ENCODE measurements around the gene MID1. TPM values are rescaled to one million over a fixed set of nuclear protein-coding genes. Genes with fewer than 3 reads are reported as not detected.

MID1 gene
- total RNA-seq, 5 donors from 2014 or later (not counting 1 experiment from before 2014, with no cell fraction given) = 0.09 to 0.29 (median 0.10) TPM; not detected in 2

DNA sequence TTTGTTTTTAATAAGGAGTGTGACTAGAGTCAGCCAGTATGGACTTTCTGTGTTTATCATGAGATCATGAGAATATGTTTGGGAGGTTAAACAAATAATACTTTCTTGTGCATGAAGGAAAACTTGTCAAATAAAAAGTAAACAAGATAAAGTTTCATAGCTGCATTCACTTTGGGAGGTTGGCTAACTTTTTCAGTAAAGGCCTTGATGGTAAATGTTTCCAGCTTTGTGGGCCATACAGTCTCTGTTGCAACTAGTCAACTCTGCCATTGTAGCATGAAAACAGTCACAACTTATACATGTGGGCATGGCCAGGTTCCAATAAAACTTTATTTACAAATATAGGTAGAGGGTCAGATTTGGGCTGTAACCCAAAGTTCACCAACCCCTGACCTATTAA, 150.4 kb downstream of the MID1 start:
- ChIA-PET CTCF (no interaction called here), POLR2A (no interaction called here)
- no peaks in the 10 kb centered on the region for H3K9me3 ChIP-seq
- H3K4me3 ChIP-seq (ENCODE audit: control insufficient read depth in 1 of 2, extremely low read depth in 1 of 2, low read length in 1 of 2) = no peak overlapping the region
- H3K27ac Mint-ChIP-seq = no peak overlapping the region
- H3K27me3 ChIP-seq (replicated peaks in 1 of 2; ENCODE audit: control insufficient read depth in 2 of 2, extremely low read depth in 1 of 2, insufficient read depth in 2 of 2, low read length in 1 of 2) = no peaks in the 10 kb centered on the region
- DNase-seq (no peak), ATAC-seq (replicated peaks in 1 of 4) (no peak)
- no peak overlapping the region for H3K27ac ChIP-seq (ENCODE audit: low read length)
- H3K36me3 ChIP-seq (ENCODE audit: control insufficient read depth in 2 of 2, extremely low read depth in 1 of 2, insufficient read depth in 1 of 2, low read length in 1 of 2) = no peaks in the 10 kb centered on the region
- no peaks in the 10 kb centered on the region for H3K9me3 Mint-ChIP-seq
- H3K27me3 Mint-ChIP-seq = peaks cover 0 to 3% of the 10 kb centered on the region in 2 donors
- H3K4me1 Mint-ChIP-seq = no peaks in the 10 kb centered on the region
- H3K4me1 ChIP-seq (ENCODE audit: control insufficient read depth in 1 of 2, extremely low read depth in 1 of 2, insufficient read depth in 2 of 2, low read length in 2 of 2) = no peaks in the 10 kb centered on the region
- no peak overlapping the region for H3K4me3 Mint-ChIP-seq
- no peaks in the 10 kb centered on the region for H3K36me3 Mint-ChIP-seq

- 13% methylated on average over 3 of the region's 3 CpGs for WGBS (ENCODE audit: insufficient coverage)
- POLR2A ChIA-PET = no interaction called here
- CTCF ChIA-PET = no interaction called here
- no peak for DNase-seq
- no peaks in the 10 kb centered on the region for H3K36me3 Mint-ChIP-seq
- H3K4me1 ChIP-seq (ENCODE audit: control insufficient read depth in 1 of 2, extremely low read depth in 1 of 2, insufficient read depth in 2 of 2, low read length in 2 of 2) = no peaks in the 10 kb centered on the region
- H3K27me3 Mint-ChIP-seq = peaks cover 0 to 3% of the 10 kb centered on the region in 2 donors
- no peaks in the 10 kb centered on the region for H3K27me3 ChIP-seq (replicated peaks in 1 of 2; ENCODE audit: control insufficient read depth in 2 of 2, extremely low read depth in 1 of 2, insufficient read depth in 2 of 2, low read length in 1 of 2)
- H3K9me3 Mint-ChIP-seq = no peaks in the 10 kb centered on the region
- no peak overlapping the region for H3K4me3 ChIP-seq (ENCODE audit: control insufficient read depth in 1 of 2, extremely low read depth in 1 of 2, low read length in 1 of 2)
- ATAC-seq (replicated peaks in 1 of 4) = no peak
- H3K27ac Mint-ChIP-seq = no peak overlapping the region
- H3K9me3 ChIP-seq = no peaks in the 10 kb centered on the region
- no peaks in the 10 kb centered on the region for H3K36me3 ChIP-seq (ENCODE audit: control insufficient read depth in 2 of 2, extremely low read depth in 1 of 2, insufficient read depth in 1 of 2, low read length in 1 of 2)
- H3K27ac ChIP-seq (ENCODE audit: low read length) = no peak overlapping the region
- H3K4me3 Mint-ChIP-seq = no peak overlapping the region
- H3K4me1 Mint-ChIP-seq = no peaks in the 10 kb centered on the region
These were observed 152.6 kb downstream of the MID1 start for GRCh38 chrX:10467793-10468192.

GRCh38 chrX:10465254-10465653, 155.1 kb downstream of the MID1 start:
- no peaks in the 10 kb centered on the region for H3K9me3 Mint-ChIP-seq
- WGBS (ENCODE audit: insufficient coverage) = no CpG with 5 or more reads among the region's 2 CpGs

DNA sequence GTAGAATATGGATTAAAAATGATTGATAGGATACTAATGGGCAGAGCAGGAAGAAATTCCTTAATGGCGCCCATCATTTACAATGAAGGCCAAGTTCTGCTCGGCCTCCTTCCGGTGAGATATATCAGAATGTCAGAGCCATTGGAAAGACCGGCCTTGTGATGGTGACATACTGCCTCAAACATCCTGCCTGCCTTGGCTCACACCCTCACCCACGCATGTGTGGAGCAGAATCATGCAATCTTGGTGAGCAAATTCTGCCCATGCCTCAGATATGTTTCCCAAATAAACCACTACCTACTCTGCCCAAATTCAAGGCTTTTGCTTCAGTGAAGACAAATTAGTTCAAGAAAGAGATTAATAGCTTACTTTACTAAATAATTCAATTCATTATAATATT, 163.3 kb downstream of the MID1 start:
- DNase-seq (no peak), ATAC-seq (replicated peaks in 1 of 4) (no peak)
- WGBS (ENCODE audit: insufficient coverage) = 80% methylated on average over 1 of the region's 5 CpGs
- H3K4me3 Mint-ChIP-seq = no peak overlapping the region
- Histone ChIP-seq H3K4me1 (ENCODE audit: control insufficient read depth in 1 of 2, extremely low read depth in 1 of 2, insufficient read depth in 2 of 2, low read length in 2 of 2) (no peaks in the 10 kb centered on the region), H3K4me3 (ENCODE audit: control insufficient read depth in 1 of 2, extremely low read depth in 1 of 2, low read length in 1 of 2) (no peak overlapping the region), H3K27me3 (replicated peaks in 1 of 2; ENCODE audit: control insufficient read depth in 2 of 2, extremely low read depth in 1 of 2, insufficient read depth in 2 of 2, low read length in 1 of 2) (no peaks in the 10 kb centered on the region), H3K36me3 (ENCODE audit: control insufficient read depth in 2 of 2, extremely low read depth in 1 of 2, insufficient read depth in 1 of 2, low read length in 1 of 2) (no peaks in the 10 kb centered on the region), H3K27ac (ENCODE audit: low read length) (no peak overlapping the region), H3K9me3 (no peaks in the 10 kb centered on the region)
- H3K9me3 Mint-ChIP-seq = peaks cover 4 to 10% (median 7%) of the 10 kb centered on the region in 3 donors
- H3K4me1 Mint-ChIP-seq = no peaks in the 10 kb centered on the region
- H3K36me3 Mint-ChIP-seq = no peaks in the 10 kb centered on the region
- H3K27ac Mint-ChIP-seq = no peak overlapping the region
- ChIA-PET POLR2A (no interaction called here), CTCF (no interaction called here)
- H3K27me3 Mint-ChIP-seq = no peaks in the 10 kb centered on the region

More at GRCh38 chrX:10465254-10465653, 155.1 kb downstream of the MID1 start:
- POLR2A ChIA-PET = no interaction called here
- no peaks in the 10 kb centered on the region for H3K27me3 ChIP-seq (replicated peaks in 1 of 2; ENCODE audit: control insufficient read depth in 2 of 2, extremely low read depth in 1 of 2, insufficient read depth in 2 of 2, low read length in 1 of 2)
- H3K36me3 Mint-ChIP-seq = no peaks in the 10 kb centered on the region
- H3K9me3 ChIP-seq = no peaks in the 10 kb centered on the region
- H3K27ac Mint-ChIP-seq = no peak overlapping the region
- ATAC-seq (replicated peaks in 1 of 4) (no peak), DNase-seq (no peak)
- H3K27me3 Mint-ChIP-seq = no peaks in the 10 kb centered on the region
- no peak overlapping the region for H3K4me3 ChIP-seq (ENCODE audit: control insufficient read depth in 1 of 2, extremely low read depth in 1 of 2, low read length in 1 of 2)
- H3K27ac ChIP-seq (ENCODE audit: low read length) = no peak overlapping the region
- CTCF ChIA-PET = no interaction called here
- no peaks in the 10 kb centered on the region for H3K36me3 ChIP-seq (ENCODE audit: control insufficient read depth in 2 of 2, extremely low read depth in 1 of 2, insufficient read depth in 1 of 2, low read length in 1 of 2)
- no peaks in the 10 kb centered on the region for H3K4me1 Mint-ChIP-seq
- H3K4me3 Mint-ChIP-seq = no peak overlapping the region
- no peaks in the 10 kb centered on the region for H3K4me1 ChIP-seq (ENCODE audit: control insufficient read depth in 1 of 2, extremely low read depth in 1 of 2, insufficient read depth in 2 of 2, low read length in 2 of 2)

DNA sequence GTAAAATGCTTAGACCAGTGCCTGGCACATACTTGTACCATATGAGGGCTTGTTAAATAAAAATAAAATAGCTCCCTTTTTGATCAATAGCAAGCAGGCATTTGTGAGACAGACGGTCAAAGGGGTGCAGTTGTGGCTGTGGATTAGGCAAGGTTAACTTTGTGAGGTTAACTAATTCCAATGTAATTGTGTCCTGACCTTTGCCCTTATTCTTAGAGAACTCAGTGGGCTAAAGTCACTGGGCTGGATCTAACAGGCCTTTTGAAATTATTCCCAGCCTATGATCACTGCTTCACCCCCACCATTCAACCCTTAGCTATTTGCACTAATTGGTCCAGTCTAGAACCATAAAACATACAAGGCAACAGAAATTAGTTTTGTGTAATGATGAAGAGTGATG, 166.4 kb downstream of the MID1 start:
- ATAC-seq (replicated peaks in 1 of 4) = no peak
- Histone ChIP-seq H3K9me3 (no peaks in the 10 kb centered on the region), H3K4me1 (ENCODE audit: control insufficient read depth in 1 of 2, extremely low read depth in 1 of 2, insufficient read depth in 2 of 2, low read length in 2 of 2) (no peaks in the 10 kb centered on the region), H3K27ac (ENCODE audit: low read length) (no peak overlapping the region), H3K4me3 (ENCODE audit: control insufficient read depth in 1 of 2, extremely low read depth in 1 of 2, low read length in 1 of 2) (no peak overlapping the region), H3K27me3 (replicated peaks in 1 of 2; ENCODE audit: control insufficient read depth in 2 of 2, extremely low read depth in 1 of 2, insufficient read depth in 2 of 2, low read length in 1 of 2) (no peaks in the 10 kb centered on the region), H3K36me3 (ENCODE audit: control insufficient read depth in 2 of 2, extremely low read depth in 1 of 2, insufficient read depth in 1 of 2, low read length in 1 of 2) (no peaks in the 10 kb centered on the region)
- H3K27ac Mint-ChIP-seq = no peak overlapping the region
- ChIA-PET CTCF (no interaction called here), POLR2A (no interaction called here)
- peaks cover 4 to 10% (median 7%) of the 10 kb centered on the region in 3 donors for H3K9me3 Mint-ChIP-seq
- no peak overlapping the region for H3K4me3 Mint-ChIP-seq
- H3K4me1 Mint-ChIP-seq = no peaks in the 10 kb centered on the region
- no peaks in the 10 kb centered on the region for H3K27me3 Mint-ChIP-seq
- DNase-seq = no peak
- WGBS (ENCODE audit: insufficient coverage) = no CpG with 5 or more reads among the region's 1 CpG
- H3K36me3 Mint-ChIP-seq = no peaks in the 10 kb centered on the region

DNA sequence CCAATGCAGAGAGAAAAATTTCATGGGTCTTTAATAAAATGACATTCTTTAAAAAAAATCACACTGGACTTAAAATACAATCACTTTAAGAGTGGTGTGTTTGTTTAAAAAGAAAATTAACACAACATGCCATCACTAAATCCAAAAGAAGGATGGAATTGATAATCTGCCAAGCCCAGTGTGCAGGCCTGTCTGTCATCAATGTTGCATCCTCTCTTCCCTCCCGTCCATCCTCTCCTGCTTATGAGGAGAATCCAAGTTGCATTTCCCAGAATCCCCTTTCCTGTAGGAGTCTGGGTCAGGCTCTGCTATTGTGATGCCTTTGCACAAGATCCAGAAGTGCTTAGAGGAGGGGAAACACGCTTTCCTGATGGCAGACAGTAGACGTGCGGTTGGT, 169.4 kb downstream of the MID1 start:
- no peaks in the 10 kb centered on the region for H3K27me3 Mint-ChIP-seq
- 83% methylated on average over 3 of the region's 4 CpGs for WGBS (ENCODE audit: insufficient coverage)
- Histone ChIP-seq H3K27ac (ENCODE audit: low read length) (no peak overlapping the region), H3K9me3 (no peaks in the 10 kb centered on the region), H3K4me3 (ENCODE audit: control insufficient read depth in 1 of 2, extremely low read depth in 1 of 2, low read length in 1 of 2) (no peak overlapping the region), H3K27me3 (replicated peaks in 1 of 2; ENCODE audit: control insufficient read depth in 2 of 2, extremely low read depth in 1 of 2, insufficient read depth in 2 of 2, low read length in 1 of 2) (no peaks in the 10 kb centered on the region), H3K4me1 (ENCODE audit: control insufficient read depth in 1 of 2, extremely low read depth in 1 of 2, insufficient read depth in 2 of 2, low read length in 2 of 2) (no peaks in the 10 kb centered on the region), H3K36me3 (ENCODE audit: control insufficient read depth in 2 of 2, extremely low read depth in 1 of 2, insufficient read depth in 1 of 2, low read length in 1 of 2) (no peaks in the 10 kb centered on the region)
- ChIA-PET POLR2A (no interaction called here), CTCF (no interaction called here)
- DNase-seq (no peak), ATAC-seq (replicated peaks in 1 of 4) (no peak)
- peaks cover 4 to 7% (median 7%) of the 10 kb centered on the region in 3 donors for H3K9me3 Mint-ChIP-seq
- no peaks in the 10 kb centered on the region for H3K4me1 Mint-ChIP-seq
- H3K36me3 Mint-ChIP-seq = no peaks in the 10 kb centered on the region
- no peak overlapping the region for H3K27ac Mint-ChIP-seq
- no peak overlapping the region for H3K4me3 Mint-ChIP-seq

GRCh38 chrX:10450229-10450958, 170.0 kb downstream of the MID1 start:
- H3K27ac Mint-ChIP-seq = no peak overlapping the region
- no peak overlapping the region for H3K4me3 ChIP-seq (ENCODE audit: control insufficient read depth in 1 of 2, extremely low read depth in 1 of 2, low read length in 1 of 2)
- WGBS (ENCODE audit: insufficient coverage) = 77% methylated on average over 2 of the region's 5 CpGs
- no peak overlapping the region for H3K27ac ChIP-seq (ENCODE audit: low read length)
- no peaks in the 10 kb centered on the region for H3K9me3 ChIP-seq
- H3K36me3 ChIP-seq (ENCODE audit: control insufficient read depth in 2 of 2, extremely low read depth in 1 of 2, insufficient read depth in 1 of 2, low read length in 1 of 2) = no peaks in the 10 kb centered on the region
- no peak for DNase-seq
- ChIA-PET POLR2A (no interaction called here), CTCF (no interaction called here)
- H3K4me3 Mint-ChIP-seq = no peak overlapping the region
- no peak for ATAC-seq (replicated peaks in 1 of 4)
- H3K36me3 Mint-ChIP-seq = no peaks in the 10 kb centered on the region
- H3K9me3 Mint-ChIP-seq = peaks cover 4 to 7% (median 7%) of the 10 kb centered on the region in 3 donors
- no peaks in the 10 kb centered on the region for H3K27me3 ChIP-seq (replicated peaks in 1 of 2; ENCODE audit: control insufficient read depth in 2 of 2, extremely low read depth in 1 of 2, insufficient read depth in 2 of 2, low read length in 1 of 2)
- H3K4me1 ChIP-seq (ENCODE audit: control insufficient read depth in 1 of 2, extremely low read depth in 1 of 2, insufficient read depth in 2 of 2, low read length in 2 of 2) = no peaks in the 10 kb centered on the region
- H3K4me1 Mint-ChIP-seq = no peaks in the 10 kb centered on the region
- H3K27me3 Mint-ChIP-seq = no peaks in the 10 kb centered on the region
